MM.1S (cell line): ENCODE results near the gene P2RY4.

Experiments used
- DNase-seq: peaks from one replicate; pipeline ENCODE4 v3.0.0-alpha.2; 2015
- H2AFZ ChIP-seq: fragments of 300-600 bp; sonication (generic); 2 replicates; pipeline ENCODE4 v1.6.0; 2016; ENCODE audit warnings: antibody characterized with exemption, low read length
- H3F3A ChIP-seq: fragments of 300-600 bp; sonication (generic); 2 replicates; pipeline ENCODE4 v1.6.1; 2016; ENCODE audit warnings: mild to moderate bottlenecking, antibody characterized with exemption, low read length, moderate library complexity, mixed read lengths; ENCODE audit not compliant: insufficient read depth
- H3K27ac ChIP-seq: fragments of 300-600 bp; sonication (generic); 2 replicates; pipeline ENCODE4 v1.5.1; 2016; ENCODE audit warnings: mild to moderate bottlenecking, low read length
- H3K27me3 ChIP-seq: fragments of 300-600 bp; sonication (generic); replicated peaks from 2 replicates; pipeline ENCODE4 v1.6.0; 2016; ENCODE audit warnings: low read length; ENCODE audit not compliant: insufficient read depth
- H3K36me3 ChIP-seq: fragments of 300-600 bp; sonication (generic); replicated peaks from 2 replicates; pipeline ENCODE4 v1.6.1; 2016; ENCODE audit warnings: mild to moderate bottlenecking, low read length, mixed read lengths; ENCODE audit not compliant: insufficient read depth
- H3K4me1 ChIP-seq: fragments of 300-600 bp; sonication (generic); 2 replicates; pipeline ENCODE4 v1.6.1; 2016; ENCODE audit warnings: low read length, mixed read lengths
- H3K4me2 ChIP-seq: fragments of 300-600 bp; sonication (generic); 2 replicates; pipeline ENCODE4 v1.6.0; 2016; ENCODE audit warnings: low read depth, low read length
- H3K4me3 ChIP-seq: fragments of 300-600 bp; sonication (generic); 2 replicates; pipeline ENCODE4 v1.5.1; 2016; ENCODE audit warnings: low read length, mixed read lengths
- H3K79me2 ChIP-seq: fragments of 300-600 bp; sonication (generic); 2 replicates; pipeline ENCODE4 v1.6.1; 2016; ENCODE audit warnings: mixed run types, low read length, mixed read lengths
- H3K9ac ChIP-seq: fragments of 300-600 bp; sonication (generic); 2 replicates; pipeline ENCODE4 v1.6.1; 2016; ENCODE audit warnings: low read length, mixed read lengths
- H3K9me2 ChIP-seq: fragments of 300-600 bp; sonication (generic); replicated peaks from 2 replicates; pipeline ENCODE4 v1.6.1; 2016; ENCODE audit warnings: mild to moderate bottlenecking, low read length, mixed read lengths; ENCODE audit not compliant: insufficient read depth
- H3K9me3 ChIP-seq: fragments of 300-600 bp; sonication (generic); replicated peaks from 2 replicates; pipeline ENCODE4 v1.6.1; 2016; ENCODE audit warnings: mild to moderate bottlenecking, low read length, mixed read lengths; ENCODE audit not compliant: insufficient read depth
- H4K20me1 ChIP-seq: fragments of 300-600 bp; sonication (generic); 2 replicates; pipeline ENCODE4 v1.6.1; 2016; ENCODE audit warnings: mild to moderate bottlenecking, low read length, moderate library complexity, mixed read lengths; ENCODE audit not compliant: insufficient read depth
- EZH2 ChIP-seq: fragments of 300-600 bp; sonication (generic); optimal IDR thresholded peaks from 2 replicates; pipeline ENCODE3; 2017; ENCODE audit warnings: low read depth, mild to moderate bottlenecking, antibody characterized with exemption, low read length, mixed read lengths
- EZH2phosphoT487 ChIP-seq: fragments of 300-600 bp; sonication (generic); IDR thresholded peaks from 2 replicates; pipeline ENCODE4 v1.6.1; 2018; ENCODE audit warnings: antibody characterized with exemption, low read length
- TF ChIP-seq, protein P1 (sequence below): fragments of 300-600 bp; sonication (generic); IDR thresholded peaks from 2 replicates; pipeline ENCODE4 v1.5.1; 2016; ENCODE audit warnings: antibody characterized with exemption, low read length, mixed read lengths

The P2RY4 gene

DNA sequence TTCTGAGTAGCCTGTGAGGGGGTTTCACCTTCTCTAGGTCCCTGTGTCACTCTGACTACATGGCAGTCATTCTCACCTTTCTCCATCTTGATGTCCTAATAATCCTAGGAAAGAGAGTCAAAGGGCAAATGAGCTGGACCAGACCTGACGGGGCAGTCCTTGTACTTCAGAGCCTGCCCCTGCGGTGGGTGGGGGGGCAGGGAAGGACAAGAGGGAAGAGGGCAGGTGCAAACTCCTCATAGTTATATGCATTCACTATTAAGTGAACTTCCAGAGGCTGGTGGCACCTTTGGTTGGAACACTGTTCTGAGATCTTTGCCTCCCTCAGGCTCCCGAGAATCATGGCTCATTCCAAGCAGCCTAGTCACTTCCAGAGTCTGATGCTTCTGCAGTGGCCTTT is 25.6 kb downstream of the P2RY4 start, which contains the start of gene AWAT1:
Gene AWAT1 (plus strand): TSS at position 301 of the 400 bp plus-strand sequence. CDS start 41 bp downstream, at position 342.
- no peak within 1 kb of the TSS for H3K4me3 ChIP-seq
- TF ChIP-seq, protein P1, sequence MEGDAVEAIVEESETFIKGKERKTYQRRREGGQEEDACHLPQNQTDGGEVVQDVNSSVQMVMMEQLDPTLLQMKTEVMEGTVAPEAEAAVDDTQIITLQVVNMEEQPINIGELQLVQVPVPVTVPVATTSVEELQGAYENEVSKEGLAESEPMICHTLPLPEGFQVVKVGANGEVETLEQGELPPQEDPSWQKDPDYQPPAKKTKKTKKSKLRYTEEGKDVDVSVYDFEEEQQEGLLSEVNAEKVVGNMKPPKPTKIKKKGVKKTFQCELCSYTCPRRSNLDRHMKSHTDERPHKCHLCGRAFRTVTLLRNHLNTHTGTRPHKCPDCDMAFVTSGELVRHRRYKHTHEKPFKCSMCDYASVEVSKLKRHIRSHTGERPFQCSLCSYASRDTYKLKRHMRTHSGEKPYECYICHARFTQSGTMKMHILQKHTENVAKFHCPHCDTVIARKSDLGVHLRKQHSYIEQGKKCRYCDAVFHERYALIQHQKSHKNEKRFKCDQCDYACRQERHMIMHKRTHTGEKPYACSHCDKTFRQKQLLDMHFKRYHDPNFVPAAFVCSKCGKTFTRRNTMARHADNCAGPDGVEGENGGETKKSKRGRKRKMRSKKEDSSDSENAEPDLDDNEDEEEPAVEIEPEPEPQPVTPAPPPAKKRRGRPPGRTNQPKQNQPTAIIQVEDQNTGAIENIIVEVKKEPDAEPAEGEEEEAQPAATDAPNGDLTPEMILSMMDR: no peak
- TF ChIP-seq EZH2phosphoT487 (no peak), EZH2 (no peak)
- no peaks in the 10 kb centered on the region for H3K27me3 ChIP-seq
- no peaks in the 10 kb centered on the region for H3K4me1 ChIP-seq
- no peaks in the 10 kb centered on the region for H3F3A ChIP-seq
- no peak within 1 kb of the TSS for H3K4me2 ChIP-seq
- no peaks in the 10 kb centered on the region for H3K36me3 ChIP-seq
- no peak within 1 kb of the TSS for H3K27ac ChIP-seq
- no peak within 1 kb of the TSS for H2AFZ ChIP-seq
- no peaks in the 10 kb centered on the region for H3K9me2 ChIP-seq
- no peaks in the 10 kb centered on the region for H4K20me1 ChIP-seq
- no peak for DNase-seq
- no peaks in the 10 kb centered on the region for H3K9me3 ChIP-seq
- no peak within 1 kb of the TSS for H3K9ac ChIP-seq
- H3K79me2 ChIP-seq: no peaks in the 10 kb centered on the region

DNA sequence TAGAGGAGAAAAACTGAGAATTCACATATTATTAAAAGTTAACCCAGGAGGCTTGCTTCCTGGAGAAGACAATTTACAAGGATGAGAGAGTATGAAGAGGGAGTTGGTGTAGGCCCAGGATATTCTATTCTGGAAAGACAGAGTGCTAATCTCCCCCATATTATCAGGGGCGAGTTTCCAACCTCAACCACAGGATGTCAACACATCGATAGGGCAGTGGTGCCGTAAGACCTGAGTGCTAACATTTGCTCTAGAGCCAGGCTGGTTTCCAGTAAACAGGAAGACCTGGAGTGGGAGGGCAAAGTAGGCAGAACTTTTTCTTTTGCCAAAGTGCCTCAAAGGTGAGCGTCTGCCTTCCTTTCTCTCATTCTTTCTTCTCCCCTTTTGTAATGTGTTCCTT is 28.3 kb downstream of the P2RY4 start:
- DNase-seq: no peak
- Histone ChIP-seq H3K9ac (no peak overlapping the region), H3K9me2 (no peaks in the 10 kb centered on the region), H3K4me2 (no peak overlapping the region), H3K9me3 (no peaks in the 10 kb centered on the region), H3K4me3 (no peak overlapping the region), H3F3A (no peaks in the 10 kb centered on the region), H3K27me3 (no peaks in the 10 kb centered on the region), H4K20me1 (no peaks in the 10 kb centered on the region), H2AFZ (no peak overlapping the region), H3K79me2 (no peaks in the 10 kb centered on the region), H3K4me1 (no peaks in the 10 kb centered on the region), H3K27ac (no peak overlapping the region), H3K36me3 (no peaks in the 10 kb centered on the region)
- TF ChIP-seq EZH2: no peak
- no peak for TF ChIP-seq EZH2phosphoT487
- TF ChIP-seq, protein P1: no peak

DNA sequence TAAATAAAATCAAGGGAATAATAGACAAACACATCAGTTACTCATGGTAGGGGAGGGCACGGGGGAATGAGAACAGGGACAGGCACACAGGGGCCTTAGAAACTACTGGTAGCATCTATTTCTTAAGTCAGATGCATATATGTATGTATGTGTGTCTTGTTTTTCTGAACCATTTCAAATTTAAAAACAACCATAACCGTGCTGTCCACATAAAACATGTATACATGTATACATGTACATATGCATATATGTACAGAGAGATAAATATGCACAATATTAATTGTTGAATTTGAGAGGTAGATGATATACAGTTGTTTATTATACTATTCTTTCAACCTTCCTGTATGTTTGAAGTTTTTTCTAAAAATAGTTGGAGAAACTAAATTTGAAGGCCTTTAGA is 33.3 kb downstream of the P2RY4 start:
- Histone ChIP-seq H3K27me3 (no peaks in the 10 kb centered on the region), H2AFZ (no peak overlapping the region), H3F3A (no peaks in the 10 kb centered on the region), H3K4me2 (no peak overlapping the region), H3K9me2 (no peaks in the 10 kb centered on the region), H3K79me2 (no peaks in the 10 kb centered on the region), H3K27ac (no peak overlapping the region), H3K4me3 (no peak overlapping the region), H3K9ac (no peak overlapping the region), H3K4me1 (no peaks in the 10 kb centered on the region), H3K36me3 (no peaks in the 10 kb centered on the region), H4K20me1 (no peaks in the 10 kb centered on the region), H3K9me3 (no peaks in the 10 kb centered on the region)
- no peak for TF ChIP-seq EZH2
- no peak for TF ChIP-seq EZH2phosphoT487
- TF ChIP-seq, protein P1: no peak
- no peak for DNase-seq

DNA sequence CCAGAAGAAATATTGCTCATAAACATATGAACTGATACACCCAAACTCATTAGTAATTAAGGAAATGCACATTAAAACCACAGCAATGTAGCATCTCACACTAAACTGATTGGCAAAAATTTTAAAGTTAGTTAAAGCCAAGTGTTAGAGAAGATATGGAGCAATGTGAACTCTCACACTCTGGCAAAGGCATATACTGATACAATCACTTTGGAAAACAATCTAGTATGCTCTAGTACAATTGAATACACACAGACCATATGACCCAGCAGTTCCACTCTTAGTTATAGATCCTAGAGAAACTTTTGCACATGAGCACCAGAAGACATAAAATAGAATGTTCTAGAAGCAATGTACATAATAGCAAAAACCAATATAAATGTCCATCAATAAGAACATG is 34.0 kb downstream of the P2RY4 start:
- no peak overlapping the region for H3K4me3 ChIP-seq
- H3K27ac ChIP-seq: no peak overlapping the region
- H4K20me1 ChIP-seq: no peaks in the 10 kb centered on the region
- no peaks in the 10 kb centered on the region for H3K9me2 ChIP-seq
- no peak overlapping the region for H3K4me2 ChIP-seq
- no peak for TF ChIP-seq EZH2phosphoT487
- TF ChIP-seq, protein P1: no peak
- H3K27me3 ChIP-seq: no peaks in the 10 kb centered on the region
- H3K4me1 ChIP-seq: no peaks in the 10 kb centered on the region
- no peaks in the 10 kb centered on the region for H3K79me2 ChIP-seq
- H2AFZ ChIP-seq: no peak overlapping the region
- no peaks in the 10 kb centered on the region for H3K9me3 ChIP-seq
- DNase-seq: no peak
- no peak overlapping the region for H3K9ac ChIP-seq
- H3F3A ChIP-seq: no peaks in the 10 kb centered on the region
- no peaks in the 10 kb centered on the region for H3K36me3 ChIP-seq
